Panc1 (cell line): ENCODE results near the gene CES4A.
"Not testable (repeated sequence)": the region's sequence is repeated elsewhere in the genome, so short reads cannot be mapped to it uniquely, and the experiment has no call there.

Source experiments
- POLR2AphosphoS5 ChIP-seq: IDR thresholded peaks from 2 replicates; pipeline ENCODE4 v1.6.1; 2012; ENCODE audit warnings: mild to moderate bottlenecking, low read depth, low read length, moderate library complexity
- TF ChIP-seq, protein P1 (sequence below): fragments of 450-650 bp; IDR thresholded peaks from 2 replicates; pipeline ENCODE4 v1.5.1; 2017; ENCODE audit warnings: mild to moderate bottlenecking
- TF ChIP-seq, protein P2 (sequence below), 2 experiments: IDR thresholded peaks; 2 replicates each; pipeline ENCODE4 v1.6.1; 2011 to 2012; ENCODE audit warnings: low read depth in 2 of 2, control low read depth in 1 of 2, low read length in 1 of 2, mild to moderate bottlenecking in 1 of 2, moderate library complexity in 1 of 2; ENCODE audit not compliant: insufficient read depth in 1 of 2

- TF ChIP-seq, protein P1, sequence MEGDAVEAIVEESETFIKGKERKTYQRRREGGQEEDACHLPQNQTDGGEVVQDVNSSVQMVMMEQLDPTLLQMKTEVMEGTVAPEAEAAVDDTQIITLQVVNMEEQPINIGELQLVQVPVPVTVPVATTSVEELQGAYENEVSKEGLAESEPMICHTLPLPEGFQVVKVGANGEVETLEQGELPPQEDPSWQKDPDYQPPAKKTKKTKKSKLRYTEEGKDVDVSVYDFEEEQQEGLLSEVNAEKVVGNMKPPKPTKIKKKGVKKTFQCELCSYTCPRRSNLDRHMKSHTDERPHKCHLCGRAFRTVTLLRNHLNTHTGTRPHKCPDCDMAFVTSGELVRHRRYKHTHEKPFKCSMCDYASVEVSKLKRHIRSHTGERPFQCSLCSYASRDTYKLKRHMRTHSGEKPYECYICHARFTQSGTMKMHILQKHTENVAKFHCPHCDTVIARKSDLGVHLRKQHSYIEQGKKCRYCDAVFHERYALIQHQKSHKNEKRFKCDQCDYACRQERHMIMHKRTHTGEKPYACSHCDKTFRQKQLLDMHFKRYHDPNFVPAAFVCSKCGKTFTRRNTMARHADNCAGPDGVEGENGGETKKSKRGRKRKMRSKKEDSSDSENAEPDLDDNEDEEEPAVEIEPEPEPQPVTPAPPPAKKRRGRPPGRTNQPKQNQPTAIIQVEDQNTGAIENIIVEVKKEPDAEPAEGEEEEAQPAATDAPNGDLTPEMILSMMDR: not testable (repeated sequence)
- TF ChIP-seq, protein P2, sequence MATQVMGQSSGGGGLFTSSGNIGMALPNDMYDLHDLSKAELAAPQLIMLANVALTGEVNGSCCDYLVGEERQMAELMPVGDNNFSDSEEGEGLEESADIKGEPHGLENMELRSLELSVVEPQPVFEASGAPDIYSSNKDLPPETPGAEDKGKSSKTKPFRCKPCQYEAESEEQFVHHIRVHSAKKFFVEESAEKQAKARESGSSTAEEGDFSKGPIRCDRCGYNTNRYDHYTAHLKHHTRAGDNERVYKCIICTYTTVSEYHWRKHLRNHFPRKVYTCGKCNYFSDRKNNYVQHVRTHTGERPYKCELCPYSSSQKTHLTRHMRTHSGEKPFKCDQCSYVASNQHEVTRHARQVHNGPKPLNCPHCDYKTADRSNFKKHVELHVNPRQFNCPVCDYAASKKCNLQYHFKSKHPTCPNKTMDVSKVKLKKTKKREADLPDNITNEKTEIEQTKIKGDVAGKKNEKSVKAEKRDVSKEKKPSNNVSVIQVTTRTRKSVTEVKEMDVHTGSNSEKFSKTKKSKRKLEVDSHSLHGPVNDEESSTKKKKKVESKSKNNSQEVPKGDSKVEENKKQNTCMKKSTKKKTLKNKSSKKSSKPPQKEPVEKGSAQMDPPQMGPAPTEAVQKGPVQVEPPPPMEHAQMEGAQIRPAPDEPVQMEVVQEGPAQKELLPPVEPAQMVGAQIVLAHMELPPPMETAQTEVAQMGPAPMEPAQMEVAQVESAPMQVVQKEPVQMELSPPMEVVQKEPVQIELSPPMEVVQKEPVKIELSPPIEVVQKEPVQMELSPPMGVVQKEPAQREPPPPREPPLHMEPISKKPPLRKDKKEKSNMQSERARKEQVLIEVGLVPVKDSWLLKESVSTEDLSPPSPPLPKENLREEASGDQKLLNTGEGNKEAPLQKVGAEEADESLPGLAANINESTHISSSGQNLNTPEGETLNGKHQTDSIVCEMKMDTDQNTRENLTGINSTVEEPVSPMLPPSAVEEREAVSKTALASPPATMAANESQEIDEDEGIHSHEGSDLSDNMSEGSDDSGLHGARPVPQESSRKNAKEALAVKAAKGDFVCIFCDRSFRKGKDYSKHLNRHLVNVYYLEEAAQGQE (IDR thresholded peaks at IDR 0.05; ENCODE audit: insufficient read depth in 1 of 2, low read depth in 2 of 2, low read length in 1 of 2): not testable (repeated sequence)
- not testable (repeated sequence) for TF ChIP-seq POLR2AphosphoS5
These were observed 53.1 kb downstream of the CES4A start for GRCh38 chr16:67041520-67041919.
